LNCaP clone FGC (cell line): ENCODE data around the gene PCDHGA5.
"Not testable (repeated sequence)": the region's sequence is repeated elsewhere in the genome, so short reads cannot be mapped to it uniquely, and the experiment has no call there.

Experiments
- DNase-seq: peaks from one replicate; pipeline ENCODE4 v3.0.0-alpha.2; 2011; ENCODE audit warnings: low read depth
- H3K4me3 ChIP-seq: 2 replicates; pipeline ENCODE4 v1.5.1; 2011; ENCODE audit warnings: mild to moderate bottlenecking, low read depth, low read length, control low read depth
- CTCF ChIP-seq: IDR thresholded peaks from 2 replicates; pipeline ENCODE4 v1.5.1; 2012; ENCODE audit warnings: mild to moderate bottlenecking; ENCODE audit not compliant: control insufficient read depth, insufficient read depth; ENCODE audit errors: extremely low read depth

Gene PCDHGA5

DNA sequence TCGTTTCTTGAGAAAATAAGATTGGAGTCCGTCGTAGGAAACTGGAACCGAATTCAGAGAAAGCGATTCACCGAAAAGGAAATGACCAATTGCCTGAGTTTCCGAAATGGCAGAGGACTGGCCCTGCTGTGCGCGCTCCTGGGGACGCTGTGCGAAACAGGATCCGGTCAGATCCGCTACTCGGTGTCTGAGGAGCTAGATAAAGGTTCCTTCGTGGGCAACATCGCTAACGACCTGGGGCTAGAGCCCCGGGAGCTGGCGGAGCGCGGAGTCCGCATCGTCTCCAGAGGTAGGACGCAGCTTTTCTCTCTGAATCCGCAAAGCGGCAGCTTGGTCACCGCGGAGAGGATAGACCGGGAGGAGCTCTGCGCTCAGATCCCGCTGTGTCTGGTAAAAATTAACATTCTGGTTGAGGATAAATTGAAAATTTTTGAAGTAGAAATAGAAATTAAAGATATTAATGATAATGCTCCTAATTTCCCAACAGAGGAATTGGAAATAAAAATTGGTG lies 20.0 kb upstream of the PCDHGA5 start:
- no peak for TF ChIP-seq CTCF
- peak overlapping the region; percentile 53 for H3K4me3 ChIP-seq
- DNase-seq = no peak

DNA sequence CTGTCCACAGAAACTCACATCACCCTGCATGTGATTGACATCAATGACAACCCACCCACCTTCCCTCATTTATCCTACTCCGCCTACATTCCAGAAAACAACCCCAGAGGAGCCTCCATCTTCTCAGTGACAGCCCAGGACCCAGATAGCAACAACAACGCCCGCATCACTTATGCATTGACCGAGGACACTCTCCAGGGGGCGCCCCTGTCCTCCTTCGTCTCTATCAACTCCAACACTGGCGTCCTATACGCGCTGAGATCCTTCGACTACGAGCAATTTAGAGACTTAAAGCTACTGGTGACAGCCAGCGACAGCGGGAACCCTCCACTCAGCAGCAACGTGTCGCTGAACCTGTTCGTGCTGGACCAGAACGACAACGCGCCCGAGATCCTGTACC lies 18.6 kb upstream of the PCDHGA5 start:
- no peak for DNase-seq
- TF ChIP-seq CTCF = no peak
- H3K4me3 ChIP-seq = no peak overlapping the region

DNA sequence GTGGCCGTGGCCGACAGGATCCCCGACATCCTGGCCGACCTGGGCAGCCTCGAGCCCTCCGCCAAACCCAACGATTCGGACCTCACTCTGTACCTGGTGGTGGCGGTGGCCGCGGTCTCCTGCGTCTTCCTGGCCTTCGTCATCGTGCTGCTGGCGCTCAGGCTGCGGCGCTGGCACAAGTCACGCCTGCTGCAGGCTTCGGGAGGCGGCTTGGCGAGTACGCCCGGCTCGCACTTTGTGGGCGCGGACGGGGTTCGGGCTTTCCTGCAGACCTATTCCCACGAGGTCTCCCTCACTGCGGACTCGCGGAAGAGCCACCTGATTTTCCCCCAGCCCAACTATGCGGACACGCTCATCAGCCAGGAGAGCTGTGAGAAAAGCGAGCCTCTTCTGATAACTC lies 17.9 kb upstream of the PCDHGA5 start:
- not testable (repeated sequence) for H3K4me3 ChIP-seq

DNA sequence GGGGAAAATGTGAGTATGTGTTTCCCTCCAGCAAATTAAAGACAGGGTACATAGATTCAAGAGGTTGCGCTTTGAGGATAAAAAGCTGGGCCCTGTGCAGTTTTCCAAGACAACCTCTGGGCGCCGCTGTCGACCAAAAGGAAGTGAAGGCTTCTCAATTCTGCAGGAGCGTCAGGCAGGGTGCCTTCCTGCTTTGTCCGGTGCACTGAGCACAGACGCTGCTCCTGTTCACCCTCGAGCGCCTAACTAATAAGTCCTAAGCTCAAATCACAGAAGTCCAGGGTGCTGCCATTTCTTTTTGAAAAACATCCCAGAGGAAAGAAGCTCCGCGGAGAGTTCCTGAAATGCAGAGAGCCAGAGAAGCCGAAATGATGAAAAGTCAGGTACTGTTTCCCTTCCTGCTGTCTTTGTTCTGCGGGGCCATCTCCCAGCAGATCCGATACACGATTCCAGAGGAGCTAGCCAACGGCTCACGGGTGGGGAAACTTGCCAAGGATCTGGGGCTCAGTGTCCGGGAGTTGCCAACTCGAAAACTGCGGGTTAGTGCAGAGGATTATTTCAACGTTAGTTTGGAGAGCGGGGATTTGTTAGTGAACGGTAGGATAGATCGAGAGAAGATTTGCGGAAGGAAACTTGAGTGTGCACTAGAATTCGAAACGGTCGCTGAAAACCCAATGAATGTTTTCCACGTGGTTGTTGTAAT lies 13.9 kb upstream of the PCDHGA5 start, which contains the start of gene PCDHGB1:
PCDHGB1 (plus strand) TSS at position 183 of the 703 bp plus-strand sequence; CDS start at position 345, 162 bp downstream.
- DNase-seq = peak; percentile 73
- peak within 1 kb of the TSS; percentile 66 for H3K4me3 ChIP-seq

More for the DNA sequence above, 17.9 kb upstream of the PCDHGA5 start:
- not testable (repeated sequence) for DNase-seq

DNA sequence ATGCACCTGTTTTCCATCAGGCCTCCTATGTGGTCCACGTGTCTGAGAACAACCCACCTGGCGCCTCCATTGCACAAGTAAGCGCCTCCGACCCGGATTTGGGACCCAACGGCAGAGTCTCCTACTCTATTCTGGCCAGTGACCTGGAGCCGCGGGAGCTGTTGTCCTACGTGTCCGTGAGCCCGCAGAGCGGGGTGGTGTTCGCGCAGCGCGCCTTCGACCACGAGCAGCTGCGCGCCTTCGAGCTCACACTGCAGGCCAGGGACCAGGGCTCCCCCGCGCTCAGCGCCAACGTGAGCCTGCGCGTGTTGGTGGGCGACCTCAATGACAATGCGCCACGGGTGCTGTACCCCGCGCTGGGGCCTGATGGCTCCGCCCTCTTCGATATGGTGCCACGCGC lies 12.4 kb upstream of the PCDHGA5 start:
- TF ChIP-seq CTCF = no peak
- no peak overlapping the region for H3K4me3 ChIP-seq
- DNase-seq = no peak

More for the DNA sequence above, 13.9 kb upstream of the PCDHGA5 start, which contains the start of gene PCDHGB1:
- TF ChIP-seq CTCF = peak; percentile 78

- H3K4me3 ChIP-seq = peak within 1 kb of the TSS; percentile 28; the same call in 1 of the 2 replicates
- no peak for TF ChIP-seq CTCF
- no peak for DNase-seq
These were observed 9.0 kb upstream of the PCDHGA5 start, which contains the start of gene PCDHGA4 for GRCh38 chr5:141354900-141355469. Gene PCDHGA4 (plus strand): TSS chr5:141355021. CDS start chr5:141355108, 87 bp downstream.

DNA sequence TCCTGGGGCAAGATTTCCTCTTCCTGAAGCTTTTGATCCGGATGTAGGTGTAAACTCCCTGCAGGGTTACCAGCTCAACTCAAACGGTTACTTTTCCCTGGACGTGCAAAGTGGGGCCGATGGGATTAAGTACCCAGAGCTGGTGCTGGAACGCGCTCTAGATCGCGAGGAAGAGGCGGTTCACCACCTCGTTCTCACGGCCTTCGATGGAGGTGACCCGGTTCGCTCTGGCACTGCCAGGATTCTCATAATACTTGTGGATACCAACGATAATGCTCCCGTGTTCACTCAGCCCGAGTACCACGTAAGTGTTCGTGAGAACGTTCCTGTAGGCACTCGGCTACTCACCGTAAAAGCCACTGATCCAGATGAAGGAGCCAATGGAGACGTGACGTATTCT lies 8.3 kb upstream of the PCDHGA5 start:
- no peak for TF ChIP-seq CTCF
- DNase-seq = no peak
- H3K4me3 ChIP-seq = no peak overlapping the region
